ENCODE results near the gene METTL26. TPM values are rescaled to one million over a fixed set of nuclear protein-coding genes. Genes with fewer than 3 reads are reported as not detected.
"Not testable (repeated sequence)": the region's sequence is repeated elsewhere in the genome, so short reads cannot be mapped to it uniquely, and the experiment has no call there.

The METTL26 gene
- total and polyA plus RNA-seq, 8 donors: 18.8 to 130 (median 27.2) TPM

DNA sequence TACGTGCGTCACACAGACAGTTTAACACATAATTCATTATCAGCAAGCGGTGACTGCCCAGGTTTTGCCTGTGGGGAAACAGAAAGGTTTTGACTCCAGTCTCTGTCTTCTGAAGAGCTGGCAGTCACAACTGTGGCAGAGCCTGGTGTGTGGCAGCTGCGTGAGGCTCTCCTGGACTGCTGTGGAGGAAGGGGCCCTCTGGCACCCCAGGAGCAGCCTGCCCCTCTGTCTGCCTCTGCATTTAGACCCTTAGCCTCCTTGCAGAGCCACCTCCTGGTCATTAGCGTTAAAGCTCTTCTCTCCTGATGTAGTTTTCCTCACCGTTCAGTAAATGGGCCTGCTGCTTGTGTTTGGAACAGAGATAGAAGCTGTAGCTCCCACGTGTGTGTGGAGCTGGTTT is 35.3 kb downstream of the METTL26 start:
- DNase-seq (no peak), ATAC-seq (peak in 1 of 4 donors; percentile 8), FAIRE-seq (no peak)
- intact Hi-C loops (cut with DNase I): no loop called here
- 47 to 60% methylated on average over 7 of the region's 7 CpGs for WGBS, 2 donors
- no peak overlapping the region for H3K4me3 ChIP-seq
- TF ChIP-seq, protein P1, sequence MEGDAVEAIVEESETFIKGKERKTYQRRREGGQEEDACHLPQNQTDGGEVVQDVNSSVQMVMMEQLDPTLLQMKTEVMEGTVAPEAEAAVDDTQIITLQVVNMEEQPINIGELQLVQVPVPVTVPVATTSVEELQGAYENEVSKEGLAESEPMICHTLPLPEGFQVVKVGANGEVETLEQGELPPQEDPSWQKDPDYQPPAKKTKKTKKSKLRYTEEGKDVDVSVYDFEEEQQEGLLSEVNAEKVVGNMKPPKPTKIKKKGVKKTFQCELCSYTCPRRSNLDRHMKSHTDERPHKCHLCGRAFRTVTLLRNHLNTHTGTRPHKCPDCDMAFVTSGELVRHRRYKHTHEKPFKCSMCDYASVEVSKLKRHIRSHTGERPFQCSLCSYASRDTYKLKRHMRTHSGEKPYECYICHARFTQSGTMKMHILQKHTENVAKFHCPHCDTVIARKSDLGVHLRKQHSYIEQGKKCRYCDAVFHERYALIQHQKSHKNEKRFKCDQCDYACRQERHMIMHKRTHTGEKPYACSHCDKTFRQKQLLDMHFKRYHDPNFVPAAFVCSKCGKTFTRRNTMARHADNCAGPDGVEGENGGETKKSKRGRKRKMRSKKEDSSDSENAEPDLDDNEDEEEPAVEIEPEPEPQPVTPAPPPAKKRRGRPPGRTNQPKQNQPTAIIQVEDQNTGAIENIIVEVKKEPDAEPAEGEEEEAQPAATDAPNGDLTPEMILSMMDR (IDR thresholded peaks at IDR 0.05): no peak
- peaks cover 0 to 6% (median 0%) of the 10 kb centered on the region in 3 donors for H3K36me3 ChIP-seq
- H3K9me3 ChIP-seq: no peaks in the 10 kb centered on the region
- H3K27me3 ChIP-seq: no peaks in the 10 kb centered on the region
- H3K4me1 ChIP-seq: peaks cover 8 to 11% (median 10%) of the 10 kb centered on the region in 3 donors
- no peak overlapping the region for H3K27ac ChIP-seq

DNA sequence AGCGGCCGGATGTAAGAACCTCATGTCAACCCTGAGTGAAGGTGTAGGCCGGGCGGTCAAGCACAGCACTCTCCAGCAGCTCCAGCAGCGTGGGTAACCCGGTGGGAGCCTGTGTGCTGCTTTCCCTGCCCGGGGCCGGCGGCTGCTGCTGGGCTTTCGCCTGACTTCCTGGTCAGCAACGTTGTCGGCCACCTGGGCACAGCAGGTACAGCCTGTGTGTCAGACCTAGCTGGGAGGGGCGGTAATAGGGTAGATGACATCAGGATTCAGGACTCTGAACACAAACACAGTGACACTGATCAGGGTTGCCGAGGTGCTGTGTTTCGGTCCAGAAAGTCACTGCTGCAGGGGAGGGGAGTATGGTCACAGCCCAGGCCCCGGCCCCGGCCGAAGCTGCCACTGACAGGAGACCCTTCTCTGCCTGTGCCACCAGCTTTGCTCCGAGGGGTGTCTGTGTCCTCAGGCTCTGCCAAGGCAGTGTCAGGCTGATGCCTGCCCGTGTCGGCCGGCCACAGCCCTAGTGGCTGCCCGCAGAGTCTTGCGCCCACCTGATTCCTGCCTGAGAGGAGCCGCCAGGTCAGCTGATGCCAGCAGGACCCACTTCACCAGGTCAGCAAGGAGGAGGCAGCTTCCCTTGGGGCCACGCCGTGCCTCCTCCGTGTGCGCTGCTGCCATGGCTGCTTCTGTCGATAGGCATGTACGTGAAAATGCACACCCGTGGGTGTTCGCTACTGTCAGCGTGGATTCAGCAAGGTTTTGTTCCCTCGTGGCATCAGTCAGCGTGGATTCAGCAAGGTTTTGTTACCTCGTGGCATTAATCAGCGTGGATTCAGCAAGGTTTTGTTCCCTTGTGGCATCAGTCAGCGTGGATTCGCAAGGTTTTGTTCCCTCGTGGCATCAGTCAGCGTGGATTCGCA is 37.0 kb downstream of the METTL26 start:
- peak in 2 of 6 donors; percentile 61 to 67 for DNase-seq
- Histone ChIP-seq H3K4me3 (no peak overlapping the region), H3K4me1 (peaks cover 25 to 27% (median 26%) of the 10 kb centered on the region in 3 donors), H3K27me3 (no peaks in the 10 kb centered on the region), H3K36me3 (peaks cover 0 to 6% (median 0%) of the 10 kb centered on the region in 3 donors), H3K9me3 (no peaks in the 10 kb centered on the region), H3K27ac (no peak overlapping the region)
- no peak for FAIRE-seq
- TF ChIP-seq, protein P1 (IDR thresholded peaks at IDR 0.05): no peak
- ATAC-seq: peak in 2 of 4 donors; percentile 17 to 35
- WGBS, 2 donors: 93 to 96% methylated on average over 43 of the region's 43 CpGs
- intact Hi-C loops (cut with DNase I): no loop called here

DNA sequence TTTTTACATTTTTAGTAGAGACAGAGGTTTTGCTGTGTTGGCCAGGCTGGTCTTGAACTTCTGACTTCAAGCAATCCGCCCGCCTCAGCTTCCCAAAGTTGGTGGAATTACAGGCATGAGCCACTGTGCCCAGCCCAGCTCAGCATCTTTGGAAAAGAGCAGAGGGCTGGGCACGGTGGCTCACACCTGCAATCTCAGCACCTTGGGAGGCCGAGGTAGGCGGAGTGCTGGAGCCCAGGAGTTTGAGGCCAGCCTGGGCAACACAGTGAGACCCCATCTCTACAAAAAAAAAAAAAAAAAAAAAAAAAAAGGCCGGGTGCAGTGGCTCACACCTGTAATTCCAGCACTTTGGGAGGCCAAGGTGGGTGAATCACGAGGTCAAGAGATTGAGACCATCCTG is 38.5 kb downstream of the METTL26 start:
- H3K9me3 ChIP-seq; DNase-seq; intact Hi-C loops (cut with DNase I); ATAC-seq; H3K27me3 ChIP-seq; H3K27ac ChIP-seq; H3K4me3 ChIP-seq; FAIRE-seq; H3K36me3 ChIP-seq: not testable (repeated sequence)
- peaks cover 38 to 41% (median 40%) of the 10 kb centered on the region in 3 donors for H3K4me1 ChIP-seq
- 93 to 99% methylated on average over 6 to 7 of the region's 7 CpGs for WGBS, 2 donors

DNA sequence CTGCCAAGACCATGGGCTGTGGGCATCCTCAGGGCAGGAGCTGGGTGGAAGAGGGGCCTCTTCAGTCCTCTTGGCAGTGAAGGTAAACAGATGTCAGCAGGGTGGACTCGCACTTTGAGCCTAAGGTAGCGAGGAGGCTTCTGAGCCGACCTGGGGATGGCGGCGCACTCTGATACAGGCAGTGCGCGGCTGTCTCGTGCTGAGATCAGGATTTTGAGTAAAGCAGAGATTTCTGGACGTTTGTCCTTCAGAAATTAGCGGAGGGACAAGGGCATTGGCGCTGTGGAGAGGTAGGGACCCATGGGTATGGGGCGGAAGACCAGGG is 39.4 kb downstream of the METTL26 start:
- H3K27me3 ChIP-seq: no peaks in the 10 kb centered on the region
- TF ChIP-seq, protein P1 (IDR thresholded peaks at IDR 0.05): no peak
- H3K27ac ChIP-seq: peak overlapping the region in 1 of 4 donors; percentile 98
- no peaks in the 10 kb centered on the region for H3K9me3 ChIP-seq
- intact Hi-C loops (cut with DNase I): no loop called here
- DNase-seq: peak in 2 of 6 donors; percentile 36 to 78
- FAIRE-seq: no peak
- ATAC-seq: no peak
- peaks cover 0 to 6% (median 0%) of the 10 kb centered on the region in 3 donors for H3K36me3 ChIP-seq
- WGBS, 2 donors: 52 to 63% methylated on average over 12 of the region's 12 CpGs
- no peak overlapping the region for H3K4me3 ChIP-seq
- H3K4me1 ChIP-seq: peaks cover 48 to 51% (median 50%) of the 10 kb centered on the region in 3 donors

DNA sequence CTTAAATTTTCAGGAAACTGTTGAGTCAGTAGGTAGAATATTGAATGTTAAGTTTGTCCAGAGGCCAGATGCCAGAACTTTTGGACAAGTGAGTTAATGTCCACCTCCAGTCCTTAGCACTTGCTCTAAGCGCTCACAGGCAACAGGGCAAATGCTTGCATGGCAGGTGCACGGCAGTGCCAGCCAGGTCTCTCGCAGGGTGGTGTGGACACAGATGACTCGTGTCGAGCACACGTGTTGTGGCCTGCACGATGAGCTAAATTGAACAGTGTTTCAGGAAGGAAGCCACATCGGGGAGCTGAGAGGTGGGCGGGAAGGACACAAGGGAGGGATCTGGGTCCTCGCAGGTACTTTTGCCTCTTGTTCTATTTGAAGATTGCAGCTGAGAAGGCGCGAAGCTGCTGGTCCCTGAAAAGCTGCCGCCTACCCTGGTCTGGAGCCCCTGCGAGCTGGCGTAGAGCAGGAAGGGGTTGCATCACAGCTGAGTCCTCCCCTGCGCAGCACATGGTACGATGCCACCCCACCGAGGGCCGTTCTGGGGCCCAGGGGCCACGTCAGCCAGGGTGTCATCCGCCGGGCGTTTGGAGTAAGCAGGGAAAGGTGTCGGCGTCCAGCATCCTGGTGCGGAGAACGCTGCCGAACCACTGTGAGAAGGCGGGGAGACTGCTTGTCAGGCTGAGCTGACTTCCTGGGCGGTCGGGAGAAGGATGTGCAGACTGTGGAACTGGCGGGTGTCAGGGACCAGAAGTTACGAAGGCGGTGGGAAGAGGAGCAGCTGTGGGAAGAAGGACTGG is 40.0 kb downstream of the METTL26 start:
- H3K9me3 ChIP-seq: no peaks in the 10 kb centered on the region
- peaks cover 0 to 6% (median 0%) of the 10 kb centered on the region in 3 donors for H3K36me3 ChIP-seq
- H3K4me3 ChIP-seq: no peak overlapping the region
- peak overlapping the region in 2 of 4 donors; percentile 44 to 98 for H3K27ac ChIP-seq
- peaks cover 50 to 53% (median 52%) of the 10 kb centered on the region in 3 donors for H3K4me1 ChIP-seq
- peak; percentile 65 to 82 (median 74) for DNase-seq
- TF ChIP-seq, protein P1 (IDR thresholded peaks at IDR 0.05): no peak
- H3K27me3 ChIP-seq: no peaks in the 10 kb centered on the region
- no peak for FAIRE-seq
- peak; percentile 13 to 40 (median 24) for ATAC-seq
- WGBS, 2 donors: 61 to 63% methylated on average over 34 of the region's 34 CpGs
- intact Hi-C loops (cut with DNase I): no loop called here
